ENCODE measurements around the gene PHF21A.

PHF21A gene

GRCh38 chr11:45899448-45900174 lies 221.6 kb downstream of the PHF21A start:
- peak; percentile 86 for DNase-seq

- no peak for DNase-seq
These were observed 222.2 kb downstream of the PHF21A start for GRCh38 chr11:45899086-45899447.

DNA sequence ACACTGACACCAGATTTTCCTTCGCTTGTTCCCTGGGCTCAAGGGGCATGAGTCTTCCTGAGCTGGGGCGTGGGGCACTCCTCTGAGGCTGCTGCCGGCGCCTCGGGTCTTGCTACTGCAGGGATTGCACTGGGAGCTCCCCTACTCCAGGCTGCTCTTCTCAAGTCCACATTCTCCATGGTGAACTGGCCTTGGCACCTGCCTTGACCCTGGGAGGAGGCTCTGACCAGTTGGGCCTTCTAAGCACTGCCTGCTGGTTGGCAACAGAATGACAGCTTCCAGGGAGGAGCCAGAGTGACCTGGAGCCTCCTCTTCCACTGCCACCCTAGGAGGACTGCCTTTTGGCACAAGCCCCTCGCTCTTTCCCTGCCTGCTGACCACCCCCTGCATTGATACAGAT lies 223.7 kb downstream of the PHF21A start:
- DNase-seq: no peak

DNA sequence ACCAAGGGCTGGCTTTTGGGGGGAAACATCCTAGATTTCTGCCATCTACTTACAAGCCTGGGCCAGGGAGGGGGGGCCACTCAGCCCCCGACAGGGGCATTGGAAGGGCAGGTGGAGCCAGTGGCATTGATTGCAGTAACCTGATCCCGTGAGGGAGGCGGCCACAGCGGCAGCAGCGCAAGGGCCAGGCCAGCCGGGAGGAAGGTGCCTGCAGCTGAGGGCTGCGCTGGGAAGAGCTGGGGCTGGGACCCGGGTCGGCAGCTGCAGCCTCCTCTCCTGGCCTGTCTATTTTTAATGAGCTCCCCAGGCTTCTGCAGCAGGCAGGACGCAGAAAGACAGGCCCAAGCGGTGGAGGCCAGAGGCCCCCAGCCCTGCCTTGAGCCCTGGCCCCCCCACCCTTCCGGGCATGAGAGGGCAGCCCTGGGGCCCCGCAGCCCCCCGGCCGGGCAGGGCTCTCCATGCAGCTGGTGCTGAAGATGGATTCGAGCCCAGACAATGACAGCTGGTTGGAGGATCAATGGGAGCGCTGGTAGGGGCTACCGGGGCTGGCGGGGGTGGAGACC lies 224.8 kb downstream of the PHF21A start:
- DNase-seq: no peak

GRCh38 chr11:45895553-45896259 lies 225.5 kb downstream of the PHF21A start:
- DNase-seq: no peak

DNA sequence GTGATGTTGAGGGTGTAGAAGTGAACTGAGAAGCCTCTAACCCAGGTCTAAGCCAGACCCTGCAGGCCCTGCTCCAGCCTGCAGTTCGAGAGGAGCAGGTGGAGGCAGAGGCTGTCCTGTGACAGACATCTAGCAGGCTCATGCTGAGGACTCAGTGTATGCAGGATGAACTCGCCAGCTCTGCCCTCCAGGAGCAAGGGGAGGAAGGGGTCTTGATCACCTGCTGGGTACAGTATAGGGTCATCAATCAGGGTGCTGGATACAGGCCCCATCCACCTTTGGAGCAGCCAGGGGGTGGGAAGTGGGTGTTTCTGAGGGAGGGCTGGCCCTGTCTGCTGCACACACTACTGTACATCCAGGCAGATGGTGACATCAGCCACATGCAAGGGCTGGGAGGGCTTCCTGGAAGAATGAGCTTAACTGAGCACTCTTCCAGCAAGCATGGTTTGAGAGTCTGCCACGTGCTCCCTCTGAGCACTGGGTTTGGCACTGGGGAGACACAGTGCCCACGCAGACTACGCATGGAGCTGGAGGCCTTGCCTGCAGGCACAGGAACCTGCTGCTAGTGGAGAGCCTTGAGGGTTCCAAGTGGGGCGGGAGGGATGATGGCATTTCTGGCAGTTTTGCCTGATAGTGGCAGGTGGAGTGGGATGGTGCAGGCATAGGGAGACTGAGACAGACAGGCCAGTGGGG lies 226.6 kb downstream of the PHF21A start:
- DNase-seq: no peak

GRCh38 chr11:45892856-45893255 lies 228.4 kb downstream of the PHF21A start:
- no peak for DNase-seq

DNA sequence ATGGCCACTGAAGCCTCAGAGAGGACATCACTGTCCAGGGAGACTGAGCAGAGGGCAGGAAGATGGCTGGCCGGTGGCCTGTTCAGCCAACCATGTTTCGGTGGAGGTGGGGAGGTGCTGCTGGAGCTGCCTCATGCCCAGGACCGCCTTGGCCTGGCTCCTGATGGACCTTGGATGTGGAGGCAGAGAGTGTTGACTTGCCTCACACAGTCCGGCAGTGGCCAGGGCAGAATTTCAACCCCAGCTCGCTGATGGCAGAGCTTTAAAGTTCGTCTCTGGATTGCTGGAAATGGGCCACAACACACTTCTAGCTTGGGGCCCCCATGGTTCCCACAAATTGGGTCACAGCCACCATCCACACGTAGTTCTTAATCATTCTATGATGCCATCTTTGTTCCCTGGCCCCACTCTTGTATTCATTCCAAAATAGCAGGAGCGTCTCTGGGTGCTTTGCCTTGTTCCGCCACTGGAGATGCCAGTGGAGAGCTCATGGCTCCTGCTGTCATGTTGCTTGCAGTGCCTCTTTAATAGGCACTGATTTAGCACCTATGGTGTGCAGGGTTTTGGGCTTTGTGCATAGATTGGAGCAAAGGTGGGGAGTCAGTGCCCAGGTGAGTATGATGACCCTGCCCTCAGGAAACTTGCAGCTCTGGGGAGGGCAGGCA lies 230.2 kb downstream of the PHF21A start:
- DNase-seq: no peak

- DNase-seq: no peak
These were observed 231.3 kb downstream of the PHF21A start for GRCh38 chr11:45889966-45890365.

DNA sequence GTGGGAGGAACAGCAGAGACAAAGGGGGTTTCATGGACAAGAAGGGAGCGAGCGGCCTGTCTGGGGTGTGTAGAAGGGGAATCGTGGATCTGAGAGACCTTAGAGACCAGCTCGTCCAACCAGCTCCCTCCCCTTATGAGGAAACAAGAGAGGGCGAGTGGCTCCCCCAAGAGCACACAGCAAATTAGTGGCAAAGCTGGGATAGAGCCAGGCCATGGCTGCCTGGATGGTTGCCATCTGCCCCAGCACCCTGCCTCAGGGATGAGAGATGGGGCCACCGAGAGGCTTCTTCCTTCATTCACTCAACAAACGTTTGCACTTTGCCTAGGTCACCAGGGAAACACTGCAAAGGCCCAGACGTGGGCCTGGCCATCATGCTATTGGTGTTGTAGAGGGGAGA lies 231.7 kb downstream of the PHF21A start:
- DNase-seq: no peak

GRCh38 chr11:45887587-45887986 lies 233.7 kb downstream of the PHF21A start:
- no peak for DNase-seq

GRCh38 chr11:45886816-45887520 lies 234.3 kb downstream of the PHF21A start:
- DNase-seq: no peak

- DNase-seq: no peak
These were observed 235.1 kb downstream of the PHF21A start for GRCh38 chr11:45885921-45886721.

DNA sequence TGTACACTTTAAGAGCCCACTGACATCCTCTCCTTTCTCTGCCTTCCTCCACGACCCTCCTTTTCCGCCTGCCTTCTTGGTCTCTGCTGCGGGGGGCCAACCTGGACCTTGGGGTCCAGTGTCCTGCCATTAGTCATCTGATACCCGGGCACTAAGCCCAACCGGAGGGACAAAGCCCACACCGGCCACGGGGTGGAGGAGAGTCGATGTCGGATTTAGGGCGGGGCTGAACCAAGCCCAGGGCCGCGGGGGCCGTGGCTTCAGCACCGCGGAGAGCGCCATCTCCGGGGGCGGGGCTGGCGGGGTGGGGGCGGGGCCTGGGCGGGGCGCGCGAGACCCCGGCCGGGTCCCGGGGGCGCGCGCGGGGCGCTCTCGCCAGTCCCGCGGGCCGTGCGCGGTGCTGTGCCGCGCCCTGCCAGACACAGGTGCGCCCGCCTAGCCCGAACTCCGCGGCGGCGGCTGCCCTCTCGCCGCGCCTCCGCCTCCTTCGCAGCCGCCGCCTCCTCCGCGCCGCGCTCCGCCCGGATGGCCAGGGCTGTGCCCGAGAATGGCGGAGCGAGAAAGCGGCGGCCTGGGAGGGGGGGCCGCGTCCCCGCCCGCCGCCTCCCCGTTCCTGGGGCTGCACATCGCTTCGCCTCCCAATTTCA lies 235.9 kb downstream of the PHF21A start, which contains the start of gene MAPK8IP1:
Gene MAPK8IP1, plus strand, starts transcription at position 378 of the 647 bp plus-strand sequence. Its CDS starts 170 bp downstream, at position 548.
- DNase-seq: peak; percentile 83

- no peak for DNase-seq
These were observed 236.6 kb downstream of the PHF21A start for GRCh38 chr11:45884596-45885185.

Measured in activated CD8-positive, alpha-beta memory T cell treated with anti-CD3 and anti-CD28 coated beads for 24 hours (primary cell).